Fibroblast of mammary gland (primary cell): ENCODE results near the gene AMACR.

ENCODE experiments used
- DNase-seq: peaks from one replicate; pipeline ENCODE4 v3.0.0-alpha.2; 2010; ENCODE audit warnings: low read depth
- H3K4me3 ChIP-seq: 2 replicates; pipeline ENCODE4 v1.5.1; 2011; ENCODE audit warnings: low read depth, mild to moderate bottlenecking, low read length, moderate library complexity; ENCODE audit not compliant: control insufficient read depth
- TF ChIP-seq, protein P1 (sequence below): conservative IDR thresholded peaks from 2 replicates; pipeline ENCODE4 v1.5.1; 2011; ENCODE audit warnings: low read depth, low read length, inconsistent platforms; ENCODE audit not compliant: control insufficient read depth, insufficient read depth

Gene AMACR

DNA sequence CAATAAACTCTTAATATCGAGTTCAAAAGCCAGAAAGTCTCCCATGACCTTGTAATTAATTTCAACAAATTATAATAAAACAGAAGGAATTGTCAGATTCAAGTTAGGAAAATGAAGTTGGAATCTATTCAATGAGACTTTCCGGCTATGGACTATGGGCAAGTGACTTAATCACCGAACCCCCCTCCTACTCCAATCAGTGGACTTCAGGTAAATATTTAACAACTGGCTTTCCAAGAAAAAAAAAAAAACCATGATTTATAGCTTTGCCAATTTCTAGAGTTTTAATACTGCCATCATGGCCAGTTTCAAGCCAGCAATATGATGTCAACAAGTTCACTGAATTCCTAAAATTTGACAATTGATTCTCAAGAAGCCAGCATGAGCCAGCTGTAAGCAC is 27.8 kb downstream of the AMACR start:
- H3K4me3 ChIP-seq, result no peak overlapping the region
- no peak for DNase-seq
- TF ChIP-seq, protein P1, sequence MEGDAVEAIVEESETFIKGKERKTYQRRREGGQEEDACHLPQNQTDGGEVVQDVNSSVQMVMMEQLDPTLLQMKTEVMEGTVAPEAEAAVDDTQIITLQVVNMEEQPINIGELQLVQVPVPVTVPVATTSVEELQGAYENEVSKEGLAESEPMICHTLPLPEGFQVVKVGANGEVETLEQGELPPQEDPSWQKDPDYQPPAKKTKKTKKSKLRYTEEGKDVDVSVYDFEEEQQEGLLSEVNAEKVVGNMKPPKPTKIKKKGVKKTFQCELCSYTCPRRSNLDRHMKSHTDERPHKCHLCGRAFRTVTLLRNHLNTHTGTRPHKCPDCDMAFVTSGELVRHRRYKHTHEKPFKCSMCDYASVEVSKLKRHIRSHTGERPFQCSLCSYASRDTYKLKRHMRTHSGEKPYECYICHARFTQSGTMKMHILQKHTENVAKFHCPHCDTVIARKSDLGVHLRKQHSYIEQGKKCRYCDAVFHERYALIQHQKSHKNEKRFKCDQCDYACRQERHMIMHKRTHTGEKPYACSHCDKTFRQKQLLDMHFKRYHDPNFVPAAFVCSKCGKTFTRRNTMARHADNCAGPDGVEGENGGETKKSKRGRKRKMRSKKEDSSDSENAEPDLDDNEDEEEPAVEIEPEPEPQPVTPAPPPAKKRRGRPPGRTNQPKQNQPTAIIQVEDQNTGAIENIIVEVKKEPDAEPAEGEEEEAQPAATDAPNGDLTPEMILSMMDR, result no peak

DNA sequence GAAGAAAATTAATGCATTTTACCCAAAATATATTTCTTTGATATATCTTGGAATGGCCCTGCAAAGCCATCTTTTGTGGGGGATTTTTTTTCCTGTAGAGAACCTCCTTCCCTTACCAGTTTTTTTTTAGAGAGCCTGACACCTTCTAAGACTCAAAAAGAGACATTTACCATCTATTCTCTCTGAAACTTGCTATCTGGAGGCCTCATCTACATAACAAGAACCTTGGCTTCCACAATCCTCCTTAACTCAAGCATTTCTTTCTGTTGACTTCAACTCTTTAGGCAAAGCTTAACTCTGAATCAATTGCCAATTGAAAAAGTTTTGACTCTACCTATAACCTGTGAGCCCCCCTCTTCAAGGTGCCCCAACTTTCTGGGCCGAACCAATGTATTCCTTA is 29.5 kb downstream of the AMACR start:
- H3K4me3 ChIP-seq, result no peak overlapping the region
- TF ChIP-seq, protein P1, result no peak
- DNase-seq, result no peak

DNA sequence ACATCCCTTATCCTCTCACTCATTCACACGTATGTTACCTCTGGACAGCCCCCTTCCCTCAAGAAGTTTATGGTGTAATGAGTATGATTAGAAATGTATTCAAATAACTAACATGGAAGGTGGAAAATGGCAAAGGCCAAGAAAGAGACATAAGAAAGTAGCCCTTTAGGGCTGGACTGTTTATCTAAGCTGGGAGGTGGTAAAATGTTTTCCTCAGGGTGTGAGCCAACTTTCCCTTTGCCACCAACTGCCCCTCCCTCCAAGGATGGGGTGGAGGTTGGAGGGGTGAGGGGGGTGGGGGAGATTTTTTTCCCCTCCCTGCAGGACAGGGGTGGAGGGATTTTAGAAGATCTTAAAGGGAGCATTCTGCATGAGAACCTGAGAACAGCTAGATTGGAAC is 31.5 kb downstream of the AMACR start:
- H3K4me3 ChIP-seq, result no peak overlapping the region
- TF ChIP-seq, protein P1, result no peak
- DNase-seq, result no peak

DNA sequence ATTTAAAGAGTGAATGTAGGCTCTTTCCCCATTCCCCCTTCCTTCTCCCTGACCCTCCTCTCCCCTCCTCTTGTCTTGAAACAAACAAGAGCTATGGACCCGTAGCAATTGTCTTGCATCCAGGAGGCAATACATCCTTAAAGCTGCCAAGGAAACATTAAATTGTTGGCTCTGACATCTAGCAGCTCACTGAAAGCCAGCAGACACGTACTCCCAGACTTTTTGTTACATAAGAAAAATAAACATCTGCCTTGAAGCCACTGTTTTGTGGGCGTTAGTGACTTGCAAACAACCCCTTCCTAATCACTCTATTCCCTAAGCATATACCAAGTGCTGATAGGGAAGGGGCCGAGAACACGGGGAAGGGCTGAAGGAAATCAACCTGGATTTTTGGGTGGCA is 32.0 kb downstream of the AMACR start:
- H3K4me3 ChIP-seq, result no peak overlapping the region
- TF ChIP-seq, protein P1, result no peak
- no peak for DNase-seq

DNA sequence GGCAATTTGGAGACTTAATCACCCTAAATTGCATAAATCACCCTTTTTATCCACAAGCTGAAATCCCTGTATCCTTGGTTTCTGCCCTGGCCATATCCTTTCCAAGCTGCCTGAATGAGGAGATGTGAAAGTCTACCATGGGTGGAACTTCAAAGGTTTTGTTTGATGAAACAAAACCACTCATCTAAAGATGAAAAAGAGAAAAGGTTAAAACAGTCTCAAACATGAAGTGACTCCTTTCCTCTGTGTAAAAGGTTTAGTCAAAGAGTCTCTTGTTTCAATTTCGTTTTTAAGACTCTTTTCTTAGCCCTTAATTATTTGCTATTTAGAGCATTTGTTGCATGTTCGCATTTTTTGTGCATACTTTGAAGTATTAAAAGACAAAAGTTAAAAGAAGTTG is 34.6 kb downstream of the AMACR start:
- DNase-seq, result no peak
- TF ChIP-seq, protein P1, result no peak
- no peak overlapping the region for H3K4me3 ChIP-seq

DNA sequence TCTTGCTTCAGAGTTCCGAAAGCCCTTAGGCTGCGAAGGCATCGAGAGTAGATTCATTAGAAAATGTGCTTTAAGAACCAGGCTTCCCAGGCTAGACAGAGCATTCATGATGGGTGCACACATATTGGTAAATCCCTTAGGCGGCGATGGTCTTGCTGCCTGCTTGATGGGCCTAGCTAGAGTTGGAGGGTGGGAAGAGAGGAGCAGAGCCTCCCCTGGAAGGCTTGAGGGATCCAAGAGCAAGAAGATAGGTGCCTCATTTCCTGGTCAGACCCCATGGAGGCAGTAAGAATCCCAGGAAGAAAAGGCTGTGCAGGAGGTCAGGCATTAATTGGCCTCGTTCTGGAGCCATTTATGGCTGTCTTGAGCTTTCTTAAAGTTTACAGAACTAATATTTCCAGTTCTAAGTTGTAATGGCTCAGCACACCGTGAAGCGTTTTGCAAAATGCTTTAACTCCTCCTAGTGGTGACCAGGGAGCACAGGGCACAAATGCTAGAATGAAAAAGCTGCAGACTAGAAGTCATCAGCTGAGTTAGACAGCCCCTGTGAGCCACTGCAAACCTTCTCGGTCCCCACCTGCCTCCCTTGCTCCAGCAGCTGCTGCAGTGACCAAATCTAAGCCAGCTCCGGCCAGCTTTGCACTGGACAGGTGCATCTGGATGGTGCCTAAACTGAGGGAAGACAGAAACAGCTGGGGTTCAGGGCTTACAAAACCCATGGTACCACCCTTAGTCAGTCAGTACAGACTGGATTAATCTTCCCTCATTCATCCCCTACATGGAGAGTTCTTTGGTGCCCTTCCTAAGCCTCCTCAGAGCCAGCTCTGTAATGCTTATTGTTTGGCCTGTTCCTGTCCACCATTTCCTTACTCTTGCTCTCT is 38.0 kb downstream of the AMACR start:
- TF ChIP-seq, protein P1, result peak; percentile 96
- H3K4me3 ChIP-seq, result no peak overlapping the region
- DNase-seq, result peak; percentile 69
